Measurements from ENCODE around the gene ARAF.

ARAF gene

GRCh38 chrX:47576021-47576898, 15.3 kb downstream of the ARAF start:
- Histone ChIP-seq H3K4me3 (ENCODE audit: low read length) (no peak overlapping the region), H3K79me2 (ENCODE audit: control insufficient read depth, low read length) (no peaks in the 10 kb centered on the region), H3K4me1 (ENCODE audit: control insufficient read depth, low read length) (no peaks in the 10 kb centered on the region), H3K9me2 (replicated peaks; ENCODE audit: control insufficient read depth, low read length) (no peaks in the 10 kb centered on the region), H3F3A (ENCODE audit: control insufficient read depth, insufficient read depth) (no peaks in the 10 kb centered on the region), H3K27ac (ENCODE audit: low read depth, low read length) (no peak overlapping the region), H3K27me3 (ENCODE audit: control insufficient read depth, low read length) (peaks cover 5% of the 10 kb centered on the region), H3K36me3 (ENCODE audit: control insufficient read depth, low read length) (peaks cover 6% of the 10 kb centered on the region; the same call in 1 of the 2 replicates), H3K9me3 (ENCODE audit: control insufficient read depth, insufficient read depth, low read length) (no peaks in the 10 kb centered on the region), H3K4me2 (ENCODE audit: low read length) (no peak overlapping the region), H4K20me1 (ENCODE audit: control insufficient read depth, insufficient read depth, low read depth, low read length) (no peaks in the 10 kb centered on the region)
- no peak for TF ChIP-seq CTCF (IDR thresholded peaks at IDR 0.05; ENCODE audit: low read depth, low read length, poor library complexity, severe bottlenecking)
- TF ChIP-seq EZH2phosphoT487 (IDR thresholded peaks at IDR 0.05; ENCODE audit: borderline replicate concordance, low read length) = no peak

GRCh38 chrX:47577424-47577823, 16.4 kb downstream of the ARAF start:
- Histone ChIP-seq H3K27me3 (ENCODE audit: control insufficient read depth, low read length) (peaks cover 8% of the 10 kb centered on the region), H3F3A (ENCODE audit: control insufficient read depth, insufficient read depth) (no peaks in the 10 kb centered on the region), H3K27ac (ENCODE audit: low read depth, low read length) (no peak overlapping the region), H4K20me1 (ENCODE audit: control insufficient read depth, insufficient read depth, low read depth, low read length) (no peaks in the 10 kb centered on the region), H3K4me1 (ENCODE audit: control insufficient read depth, low read length) (no peaks in the 10 kb centered on the region), H3K9me3 (ENCODE audit: control insufficient read depth, insufficient read depth, low read length) (no peaks in the 10 kb centered on the region), H3K79me2 (ENCODE audit: control insufficient read depth, low read length) (no peaks in the 10 kb centered on the region), H3K9me2 (replicated peaks; ENCODE audit: control insufficient read depth, low read length) (no peaks in the 10 kb centered on the region), H3K36me3 (ENCODE audit: control insufficient read depth, low read length) (no peaks in the 10 kb centered on the region), H3K4me3 (ENCODE audit: low read length) (no peak overlapping the region), H3K4me2 (ENCODE audit: low read length) (no peak overlapping the region)
- TF ChIP-seq CTCF (IDR thresholded peaks at IDR 0.05; ENCODE audit: low read depth, low read length, poor library complexity, severe bottlenecking) (no peak), EZH2phosphoT487 (IDR thresholded peaks at IDR 0.05; ENCODE audit: borderline replicate concordance, low read length) (no peak)

- TF ChIP-seq CTCF (IDR thresholded peaks at IDR 0.05; ENCODE audit: low read depth, low read length, poor library complexity, severe bottlenecking) (no peak), EZH2phosphoT487 (IDR thresholded peaks at IDR 0.05; ENCODE audit: borderline replicate concordance, low read length) (no peak)
- no peaks in the 10 kb centered on the region for H3K4me1 ChIP-seq (ENCODE audit: control insufficient read depth, low read length)
- H4K20me1 ChIP-seq (ENCODE audit: control insufficient read depth, insufficient read depth, low read depth, low read length) = no peaks in the 10 kb centered on the region
- H3K27me3 ChIP-seq (ENCODE audit: control insufficient read depth, low read length) = peaks cover 8% of the 10 kb centered on the region
- no peaks in the 10 kb centered on the region for H3K9me3 ChIP-seq (ENCODE audit: control insufficient read depth, insufficient read depth, low read length)
- no peak overlapping the region for H3K4me2 ChIP-seq (ENCODE audit: low read length)
- no peaks in the 10 kb centered on the region for H3K79me2 ChIP-seq (ENCODE audit: control insufficient read depth, low read length)
- no peaks in the 10 kb centered on the region for H3K9me2 ChIP-seq (replicated peaks; ENCODE audit: control insufficient read depth, low read length)
- H3K36me3 ChIP-seq (ENCODE audit: control insufficient read depth, low read length) = no peaks in the 10 kb centered on the region
- H3K27ac ChIP-seq (ENCODE audit: low read depth, low read length) = no peak overlapping the region
- no peaks in the 10 kb centered on the region for H3F3A ChIP-seq (ENCODE audit: control insufficient read depth, insufficient read depth)
- H3K4me3 ChIP-seq (ENCODE audit: low read length) = no peak overlapping the region
Observed at GRCh38 chrX:47577901-47578300, 16.9 kb downstream of the ARAF start.

Measured in DOHH2 (cell line).